ENCODE measurements around the gene TMIGD3.

Gene TMIGD3

DNA sequence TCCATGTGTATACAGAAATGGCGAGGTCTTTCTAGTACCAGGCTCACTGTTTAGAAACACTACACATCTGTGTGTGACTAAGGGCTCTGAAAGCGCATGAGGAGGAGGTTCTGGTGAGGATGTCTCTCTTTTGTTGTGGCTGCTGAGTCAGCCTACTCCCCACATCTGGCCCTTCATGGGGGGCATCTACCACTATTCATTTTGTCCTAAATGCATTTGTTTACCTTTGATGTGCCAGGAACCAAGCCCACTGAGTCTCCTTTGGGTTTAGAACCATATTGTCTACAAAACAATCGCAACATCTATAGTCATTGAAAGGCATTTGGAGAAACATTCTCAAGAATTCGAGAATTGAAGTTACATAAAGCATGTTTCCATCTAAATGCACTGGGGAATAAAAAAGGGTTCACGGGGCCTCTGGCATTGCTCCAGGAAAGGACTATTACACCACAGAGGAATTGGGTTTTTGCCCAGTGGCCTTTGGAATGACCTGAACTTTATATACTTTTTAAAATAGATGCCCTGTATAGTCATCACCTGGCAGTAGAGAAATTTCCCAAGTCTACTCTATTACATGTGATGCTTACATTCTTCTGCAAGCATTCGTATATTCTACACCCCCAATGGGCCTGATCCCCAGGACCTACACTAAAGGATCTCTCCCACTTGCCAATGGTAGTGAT is 35.1 kb upstream of the TMIGD3 start:
- no peak overlapping the region for H2AFZ ChIP-seq (ENCODE audit: insufficient read depth, low read length, poor library complexity)
- H3K79me2 ChIP-seq (ENCODE audit: control insufficient read depth, insufficient read depth, low read length, poor library complexity): no peaks in the 10 kb centered on the region
- H3K23ac ChIP-seq (ENCODE audit: low read length): no peak overlapping the region
- DNase-seq: no peak
- no peak overlapping the region for H3K14ac ChIP-seq (ENCODE audit: low read length)
- H4K8ac ChIP-seq (ENCODE audit: low read depth, low read length): no peak overlapping the region
- H3K9ac ChIP-seq (ENCODE audit: low read length): no peak overlapping the region
- no peak overlapping the region for H4K12ac ChIP-seq (ENCODE audit: low read depth, low read length)
- no peak overlapping the region for H3K4ac ChIP-seq (ENCODE audit: low read depth, low read length)
- no peak overlapping the region for H3K27ac ChIP-seq (ENCODE audit: low read depth, low read length)
- H3K4me1 ChIP-seq (ENCODE audit: control insufficient read depth in 1 of 2, insufficient read depth in 2 of 2, low read length in 2 of 2): peaks cover 2 to 3% of the 10 kb centered on the region in 2 experiments
- no peak overlapping the region for H3K4me2 ChIP-seq (ENCODE audit: low read length)
- peaks cover 5% of the 10 kb centered on the region for H3K79me1 ChIP-seq (ENCODE audit: low read length)
- no peaks in the 10 kb centered on the region for H3K36me3 ChIP-seq (ENCODE audit: control insufficient read depth in 1 of 2, insufficient read depth in 2 of 2, low read length in 2 of 2)
- no peak overlapping the region for H2BK120ac ChIP-seq (ENCODE audit: insufficient read depth, low read length, poor library complexity)
- H3K4me3 ChIP-seq (ENCODE audit: low read depth, low read length): no peak overlapping the region
- no peaks in the 10 kb centered on the region for H3K9me3 ChIP-seq (ENCODE audit: insufficient read depth, low read depth, low read length)
- H2AK5ac ChIP-seq (ENCODE audit: low read length): no peak overlapping the region
- no peak overlapping the region for H2BK5ac ChIP-seq (ENCODE audit: low read depth, low read length, poor library complexity)
- H3K27me3 ChIP-seq (ENCODE audit: insufficient read depth, low read length): no peaks in the 10 kb centered on the region
- WGBS (ENCODE audit: extremely low coverage, insufficient coverage, insufficient read length): no CpG with 5 or more reads among the region's 6 CpGs
- no peak overlapping the region for H4K91ac ChIP-seq (ENCODE audit: low read depth, low read length)
- H3K18ac ChIP-seq (ENCODE audit: low read length): no peak overlapping the region
- H2BK12ac ChIP-seq (ENCODE audit: low read length): no peak overlapping the region

GRCh38 chr1:111535256-111536191 is 32.1 kb upstream of the TMIGD3 start:
- no CpG with 5 or more reads among the region's 14 CpGs for WGBS (ENCODE audit: extremely low coverage, insufficient coverage, insufficient read length)
- H2BK5ac ChIP-seq (ENCODE audit: low read depth, low read length, poor library complexity): no peak overlapping the region
- H4K8ac ChIP-seq (ENCODE audit: low read depth, low read length): no peak overlapping the region
- no peaks in the 10 kb centered on the region for H3K79me1 ChIP-seq (ENCODE audit: low read length)
- peak in 1 of 2 donors; percentile 23 for DNase-seq
- H3K4me1 ChIP-seq (ENCODE audit: control insufficient read depth in 1 of 2, insufficient read depth in 2 of 2, low read length in 2 of 2): no peaks in the 10 kb centered on the region
- no peak overlapping the region for H2AFZ ChIP-seq (ENCODE audit: insufficient read depth, low read length, poor library complexity)
- no peak overlapping the region for H4K12ac ChIP-seq (ENCODE audit: low read depth, low read length)
- no peak overlapping the region for H3K14ac ChIP-seq (ENCODE audit: low read length)
- H3K9ac ChIP-seq (ENCODE audit: low read length): no peak overlapping the region
- no peak overlapping the region for H4K91ac ChIP-seq (ENCODE audit: low read depth, low read length)
- H3K23ac ChIP-seq (ENCODE audit: low read length): no peak overlapping the region
- no peak overlapping the region for H3K27ac ChIP-seq (ENCODE audit: low read depth, low read length)
- no peak overlapping the region for H2BK120ac ChIP-seq (ENCODE audit: insufficient read depth, low read length, poor library complexity)
- no peaks in the 10 kb centered on the region for H3K36me3 ChIP-seq (ENCODE audit: control insufficient read depth in 1 of 2, insufficient read depth in 2 of 2, low read length in 2 of 2)
- H2BK12ac ChIP-seq (ENCODE audit: low read length): no peak overlapping the region
- H2AK5ac ChIP-seq (ENCODE audit: low read length): no peak overlapping the region
- no peaks in the 10 kb centered on the region for H3K27me3 ChIP-seq (ENCODE audit: insufficient read depth, low read length)
- no peak overlapping the region for H3K4me2 ChIP-seq (ENCODE audit: low read length)
- no peak overlapping the region for H3K4ac ChIP-seq (ENCODE audit: low read depth, low read length)
- peaks cover 2% of the 10 kb centered on the region for H3K9me3 ChIP-seq (ENCODE audit: insufficient read depth, low read depth, low read length)
- H3K18ac ChIP-seq (ENCODE audit: low read length): no peak overlapping the region
- no peaks in the 10 kb centered on the region for H3K79me2 ChIP-seq (ENCODE audit: control insufficient read depth, insufficient read depth, low read length, poor library complexity)
- no peak overlapping the region for H3K4me3 ChIP-seq (ENCODE audit: low read depth, low read length)

DNA sequence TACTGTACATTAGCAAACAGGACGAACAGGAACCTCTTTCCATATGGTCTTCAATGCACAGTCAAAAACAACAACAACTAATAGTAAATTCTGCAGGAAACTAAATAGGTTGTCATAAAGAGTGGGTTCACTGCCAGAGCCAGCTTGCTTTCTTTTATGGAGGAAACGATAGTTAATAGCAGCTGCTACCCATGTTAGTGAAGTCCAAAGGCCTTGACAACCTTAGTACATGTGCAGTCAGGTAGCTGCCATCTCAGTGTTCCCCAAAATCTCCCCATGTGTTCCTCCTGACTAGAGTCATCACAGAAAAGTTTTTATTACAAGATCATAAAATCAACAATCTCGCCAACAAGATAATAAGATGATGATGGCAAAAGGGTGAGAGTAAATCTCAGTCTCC is 16.6 kb upstream of the TMIGD3 start:
- H4K12ac ChIP-seq (ENCODE audit: low read depth, low read length): no peak overlapping the region
- no peak overlapping the region for H3K9ac ChIP-seq (ENCODE audit: low read length)
- no peak overlapping the region for H2BK12ac ChIP-seq (ENCODE audit: low read length)
- no peaks in the 10 kb centered on the region for H3K79me2 ChIP-seq (ENCODE audit: control insufficient read depth, insufficient read depth, low read length, poor library complexity)
- H3K27ac ChIP-seq (ENCODE audit: low read depth, low read length): no peak overlapping the region
- H2BK120ac ChIP-seq (ENCODE audit: insufficient read depth, low read length, poor library complexity): no peak overlapping the region
- H3K4me2 ChIP-seq (ENCODE audit: low read length): no peak overlapping the region
- no peaks in the 10 kb centered on the region for H3K4me1 ChIP-seq (ENCODE audit: control insufficient read depth in 1 of 2, insufficient read depth in 2 of 2, low read length in 2 of 2)
- H3K4me3 ChIP-seq (ENCODE audit: low read depth, low read length): no peak overlapping the region
- no peak overlapping the region for H2BK5ac ChIP-seq (ENCODE audit: low read depth, low read length, poor library complexity)
- no peak overlapping the region for H3K23ac ChIP-seq (ENCODE audit: low read length)
- H2AK5ac ChIP-seq (ENCODE audit: low read length): no peak overlapping the region
- H2AFZ ChIP-seq (ENCODE audit: insufficient read depth, low read length, poor library complexity): no peak overlapping the region
- H3K4ac ChIP-seq (ENCODE audit: low read depth, low read length): no peak overlapping the region
- no peak overlapping the region for H4K91ac ChIP-seq (ENCODE audit: low read depth, low read length)
- H3K79me1 ChIP-seq (ENCODE audit: low read length): no peaks in the 10 kb centered on the region
- no peak overlapping the region for H4K8ac ChIP-seq (ENCODE audit: low read depth, low read length)
- no peak for DNase-seq
- H3K9me3 ChIP-seq (ENCODE audit: insufficient read depth, low read depth, low read length): no peaks in the 10 kb centered on the region
- no peak overlapping the region for H3K14ac ChIP-seq (ENCODE audit: low read length)
- WGBS (ENCODE audit: extremely low coverage, insufficient coverage, insufficient read length): no CpG with 5 or more reads among the region's 3 CpGs
- H3K27me3 ChIP-seq (ENCODE audit: insufficient read depth, low read length): no peaks in the 10 kb centered on the region
- no peaks in the 10 kb centered on the region for H3K36me3 ChIP-seq (ENCODE audit: control insufficient read depth in 1 of 2, insufficient read depth in 2 of 2, low read length in 2 of 2)
- no peak overlapping the region for H3K18ac ChIP-seq (ENCODE audit: low read length)

GRCh38 chr1:111517469-111518225 is 14.2 kb upstream of the TMIGD3 start:
- Histone ChIP-seq H2AK5ac (ENCODE audit: low read length) (no peak overlapping the region), H3K27ac (ENCODE audit: low read depth, low read length) (no peak overlapping the region), H3K79me2 (ENCODE audit: control insufficient read depth, insufficient read depth, low read length, poor library complexity) (no peaks in the 10 kb centered on the region), H3K4me3 (ENCODE audit: low read depth, low read length) (no peak overlapping the region), H3K79me1 (ENCODE audit: low read length) (no peaks in the 10 kb centered on the region), H2BK5ac (ENCODE audit: low read depth, low read length, poor library complexity) (no peak overlapping the region), H3K23ac (ENCODE audit: low read length) (no peak overlapping the region), H3K4me2 (ENCODE audit: low read length) (no peak overlapping the region), H2BK120ac (ENCODE audit: insufficient read depth, low read length, poor library complexity) (no peak overlapping the region), H3K27me3 (ENCODE audit: insufficient read depth, low read length) (no peaks in the 10 kb centered on the region), H3K4me1 (ENCODE audit: control insufficient read depth in 1 of 2, insufficient read depth in 2 of 2, low read length in 2 of 2) (no peaks in the 10 kb centered on the region), H3K14ac (ENCODE audit: low read length) (no peak overlapping the region), H4K12ac (ENCODE audit: low read depth, low read length) (no peak overlapping the region), H4K8ac (ENCODE audit: low read depth, low read length) (no peak overlapping the region), H3K18ac (ENCODE audit: low read length) (no peak overlapping the region), H3K9me3 (ENCODE audit: insufficient read depth, low read depth, low read length) (peaks cover 2% of the 10 kb centered on the region), H4K91ac (ENCODE audit: low read depth, low read length) (no peak overlapping the region), H2AFZ (ENCODE audit: insufficient read depth, low read length, poor library complexity) (no peak overlapping the region), H3K36me3 (ENCODE audit: control insufficient read depth in 1 of 2, insufficient read depth in 2 of 2, low read length in 2 of 2) (no peaks in the 10 kb centered on the region), H3K4ac (ENCODE audit: low read depth, low read length) (no peak overlapping the region), H2BK12ac (ENCODE audit: low read length) (no peak overlapping the region), H3K9ac (ENCODE audit: low read length) (no peak overlapping the region)
- DNase-seq: no peak
- WGBS (ENCODE audit: extremely low coverage, insufficient coverage, insufficient read length): no CpG with 5 or more reads among the region's 1 CpG

All from trophoblast cell (in vitro differentiated cells and primary cell).